Measurements from ENCODE around the gene MPRIP.

- no peak for TF ChIP-seq CTCF (IDR thresholded peaks at IDR 0.05)
- TF ChIP-seq POLR2AphosphoS5 (IDR thresholded peaks at IDR 0.05), result no peak
- no peak for TF ChIP-seq POLR2A (IDR thresholded peaks at IDR 0.05)
Measured at GRCh38 chr17:17150448-17150800, 108.2 kb downstream of the MPRIP start.
